Measurements from ENCODE around the gene CCM2L.

DNA sequence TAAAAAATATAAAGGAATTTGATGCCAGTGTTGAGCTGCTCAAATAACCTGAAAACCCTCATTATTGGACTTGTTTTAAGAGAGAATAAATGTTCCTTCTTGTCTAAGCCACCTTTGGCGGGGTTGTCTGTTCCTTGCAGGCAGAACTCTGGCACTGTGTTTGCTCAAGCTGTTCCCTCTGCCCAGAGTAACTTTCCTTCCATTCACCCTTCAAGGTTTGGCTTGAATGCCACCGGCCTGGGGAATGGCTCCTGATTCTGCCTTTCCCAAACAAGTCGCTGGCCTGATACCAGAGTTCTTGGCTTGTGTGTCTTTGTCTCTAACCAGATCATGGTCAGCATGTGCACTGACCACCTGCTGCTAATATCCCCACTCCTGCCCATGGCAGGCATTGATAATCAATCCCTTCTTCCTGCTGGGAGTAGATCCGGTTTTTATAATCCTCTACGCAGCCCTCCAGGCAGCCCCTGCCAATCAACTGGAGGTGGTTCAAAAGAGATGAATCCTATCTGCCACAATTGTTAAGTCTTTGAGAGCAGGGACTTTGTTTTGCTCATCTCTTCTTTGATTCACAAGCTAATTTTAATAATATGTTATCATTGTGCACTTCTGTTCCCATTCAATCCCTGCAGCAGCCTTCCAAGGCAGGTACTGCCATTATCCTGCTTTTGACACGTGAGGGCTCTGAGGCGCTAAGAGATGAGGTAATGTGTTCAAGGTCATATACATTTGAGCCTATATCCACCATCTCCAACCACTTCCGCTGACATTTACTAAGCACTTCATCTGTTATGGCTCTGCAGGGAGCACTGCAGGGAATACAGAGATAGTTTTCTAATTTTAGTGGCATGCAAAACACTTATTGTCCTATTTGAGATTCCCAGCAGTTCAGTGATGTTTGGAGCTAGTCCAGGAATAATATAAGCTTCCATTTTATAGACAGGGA, 3.1 kb upstream of the CCM2L start:
- TF ChIP-seq, protein P1, sequence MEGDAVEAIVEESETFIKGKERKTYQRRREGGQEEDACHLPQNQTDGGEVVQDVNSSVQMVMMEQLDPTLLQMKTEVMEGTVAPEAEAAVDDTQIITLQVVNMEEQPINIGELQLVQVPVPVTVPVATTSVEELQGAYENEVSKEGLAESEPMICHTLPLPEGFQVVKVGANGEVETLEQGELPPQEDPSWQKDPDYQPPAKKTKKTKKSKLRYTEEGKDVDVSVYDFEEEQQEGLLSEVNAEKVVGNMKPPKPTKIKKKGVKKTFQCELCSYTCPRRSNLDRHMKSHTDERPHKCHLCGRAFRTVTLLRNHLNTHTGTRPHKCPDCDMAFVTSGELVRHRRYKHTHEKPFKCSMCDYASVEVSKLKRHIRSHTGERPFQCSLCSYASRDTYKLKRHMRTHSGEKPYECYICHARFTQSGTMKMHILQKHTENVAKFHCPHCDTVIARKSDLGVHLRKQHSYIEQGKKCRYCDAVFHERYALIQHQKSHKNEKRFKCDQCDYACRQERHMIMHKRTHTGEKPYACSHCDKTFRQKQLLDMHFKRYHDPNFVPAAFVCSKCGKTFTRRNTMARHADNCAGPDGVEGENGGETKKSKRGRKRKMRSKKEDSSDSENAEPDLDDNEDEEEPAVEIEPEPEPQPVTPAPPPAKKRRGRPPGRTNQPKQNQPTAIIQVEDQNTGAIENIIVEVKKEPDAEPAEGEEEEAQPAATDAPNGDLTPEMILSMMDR (IDR thresholded peaks at IDR 0.05) = no peak
- no peak for TF ChIP-seq POLR2A (IDR thresholded peaks at IDR 0.05)

Measured in adrenal gland (tissue), 5 donors.